ENCODE results near the gene ZBTB46.

The ZBTB46 gene

DNA sequence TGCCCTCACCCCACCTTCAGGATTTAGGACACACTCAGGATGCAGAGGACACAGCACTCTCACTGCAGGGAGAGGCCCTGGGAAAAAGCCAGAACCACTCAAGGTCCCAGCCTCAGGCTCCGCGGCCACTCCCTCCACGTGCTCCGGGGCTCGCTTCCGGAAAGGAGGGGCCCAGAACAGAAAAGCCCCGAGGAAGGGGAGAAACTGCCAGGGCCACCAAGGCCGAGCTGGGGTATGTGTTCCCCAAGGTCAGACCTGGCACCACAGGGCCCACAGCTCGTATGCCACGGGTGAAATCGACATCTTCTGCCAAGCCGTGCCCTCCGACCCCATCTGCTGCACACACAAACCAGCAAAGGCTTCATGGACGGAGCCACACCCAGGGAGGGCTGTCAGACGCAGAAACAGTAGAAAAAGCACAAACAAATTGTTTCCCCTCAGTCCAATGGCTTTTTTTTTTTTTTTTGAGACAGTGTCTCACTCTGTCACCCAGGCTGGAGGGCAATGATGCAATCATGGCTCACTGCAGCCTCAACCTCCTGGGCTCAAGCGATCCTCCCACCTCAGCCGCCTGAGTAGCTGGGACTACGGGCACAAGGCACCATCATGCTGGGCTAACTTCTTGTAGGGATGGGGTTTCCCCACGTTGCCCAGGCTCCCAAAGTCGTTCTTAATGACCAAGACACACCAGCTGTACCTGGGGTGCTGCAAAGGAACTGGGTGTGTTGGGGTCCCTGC is 58.1 kb downstream of the ZBTB46 start:
- TF ChIP-seq POLR2AphosphoS5 (IDR thresholded peaks at IDR 0.05; ENCODE audit: low read depth, low read length) (no peak), REST (IDR thresholded peaks at IDR 0.05; ENCODE audit: insufficient read depth in 1 of 2, low read depth in 2 of 2, low read length in 2 of 2) (no peak), TAF1 (IDR thresholded peaks at IDR 0.05; ENCODE audit: borderline replicate concordance, insufficient read depth, low read length) (no peak), FOXP2 (optimal IDR thresholded peaks at IDR 0.05; ENCODE audit: borderline replicate concordance, extremely low read depth, extremely low read length, insufficient read depth) (no peak), SIN3A (IDR thresholded peaks at IDR 0.05; ENCODE audit: borderline replicate concordance, insufficient read depth, low read length) (no peak)

DNA sequence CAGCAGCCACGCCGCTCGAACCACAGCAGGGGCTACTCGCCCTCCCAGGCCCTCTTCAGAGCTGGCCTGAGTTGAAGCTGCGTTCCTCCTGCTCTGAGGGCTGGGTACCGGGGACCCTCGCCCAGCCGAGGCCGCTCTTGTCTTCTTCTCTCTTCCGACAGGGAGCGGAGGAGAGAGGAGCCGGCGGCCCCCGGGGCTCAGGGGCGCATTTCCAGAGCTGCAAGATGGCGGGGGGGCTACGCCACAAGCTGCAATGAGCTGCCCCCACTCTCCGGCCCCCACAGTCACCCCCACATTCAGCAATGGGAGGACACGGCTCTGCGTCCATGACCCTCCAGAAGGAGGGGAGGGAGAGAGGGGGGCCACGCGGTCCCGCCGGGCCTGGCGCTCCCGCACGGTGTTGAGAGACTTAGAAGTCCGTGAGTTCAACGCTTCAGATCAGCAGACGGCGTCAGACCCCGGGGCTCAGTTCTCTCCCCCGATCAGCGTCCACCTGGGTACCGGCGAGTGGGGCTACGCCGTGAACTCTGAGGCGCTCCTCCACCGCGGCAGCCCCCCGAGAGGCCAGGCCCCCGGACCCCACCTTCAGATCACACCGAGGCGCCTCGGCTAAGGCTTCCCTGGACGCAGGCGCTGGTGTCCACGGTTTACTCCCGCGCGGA is 59.9 kb downstream of the ZBTB46 start:
- TF ChIP-seq REST (IDR thresholded peaks at IDR 0.05; ENCODE audit: insufficient read depth in 1 of 2, low read depth in 2 of 2, low read length in 2 of 2) (no peak), TAF1 (IDR thresholded peaks at IDR 0.05; ENCODE audit: borderline replicate concordance, insufficient read depth, low read length) (no peak), POLR2AphosphoS5 (IDR thresholded peaks at IDR 0.05; ENCODE audit: low read depth, low read length) (no peak), FOXP2 (optimal IDR thresholded peaks at IDR 0.05; ENCODE audit: borderline replicate concordance, extremely low read depth, extremely low read length, insufficient read depth) (no peak), SIN3A (IDR thresholded peaks at IDR 0.05; ENCODE audit: borderline replicate concordance, insufficient read depth, low read length) (no peak)

GRCh38 chr20:63769891-63770474 is 61.1 kb downstream of the ZBTB46 start:
- no peak for TF ChIP-seq SIN3A (IDR thresholded peaks at IDR 0.05; ENCODE audit: borderline replicate concordance, insufficient read depth, low read length)
- no peak for TF ChIP-seq TAF1 (IDR thresholded peaks at IDR 0.05; ENCODE audit: borderline replicate concordance, insufficient read depth, low read length)
- no peak for TF ChIP-seq REST (IDR thresholded peaks at IDR 0.05; ENCODE audit: insufficient read depth in 1 of 2, low read depth in 2 of 2, low read length in 2 of 2)
- TF ChIP-seq POLR2AphosphoS5 (IDR thresholded peaks at IDR 0.05; ENCODE audit: low read depth, low read length), result no peak
- no peak for TF ChIP-seq FOXP2 (optimal IDR thresholded peaks at IDR 0.05; ENCODE audit: borderline replicate concordance, extremely low read depth, extremely low read length, insufficient read depth)

- TF ChIP-seq TAF1 (IDR thresholded peaks at IDR 0.05; ENCODE audit: borderline replicate concordance, insufficient read depth, low read length) (no peak), FOXP2 (optimal IDR thresholded peaks at IDR 0.05; ENCODE audit: borderline replicate concordance, extremely low read depth, extremely low read length, insufficient read depth) (no peak)
Observed at GRCh38 chr20:63768591-63769515, 62.2 kb downstream of the ZBTB46 start.

DNA sequence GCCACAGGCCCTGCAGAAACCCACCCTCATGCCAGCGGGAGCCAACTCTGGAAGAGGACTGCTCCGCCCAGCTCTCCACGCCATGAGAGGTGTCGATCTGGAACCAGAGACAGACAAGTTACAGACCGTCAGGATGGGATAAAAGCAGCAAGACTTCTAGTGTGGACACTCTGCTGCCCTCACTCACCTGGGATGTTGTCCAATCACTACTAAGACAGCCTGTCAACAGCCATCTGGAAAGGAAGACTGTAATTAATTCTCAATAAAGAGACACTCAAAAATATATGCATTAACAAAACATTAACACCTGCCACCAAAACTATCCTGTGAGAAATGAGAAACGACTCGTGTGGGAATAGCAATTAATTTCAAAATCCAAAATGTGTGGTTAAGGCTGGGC is 63.2 kb downstream of the ZBTB46 start:
- TF ChIP-seq SIN3A (IDR thresholded peaks at IDR 0.05; ENCODE audit: borderline replicate concordance, insufficient read depth, low read length) (no peak), POLR2AphosphoS5 (IDR thresholded peaks at IDR 0.05; ENCODE audit: low read depth, low read length) (no peak), REST (IDR thresholded peaks at IDR 0.05; ENCODE audit: insufficient read depth in 1 of 2, low read depth in 2 of 2, low read length in 2 of 2) (no peak), TAF1 (IDR thresholded peaks at IDR 0.05; ENCODE audit: borderline replicate concordance, insufficient read depth, low read length) (no peak), FOXP2 (optimal IDR thresholded peaks at IDR 0.05; ENCODE audit: borderline replicate concordance, extremely low read depth, extremely low read length, insufficient read depth) (no peak)
